22Rv1 (cell line): ENCODE results near the gene DSP.

Source experiments
- CTCF ChIP-seq: fragments of 450-650 bp; IDR thresholded peaks from 2 replicates; pipeline ENCODE4 v1.5.1; 2017; ENCODE audit warnings: mild to moderate bottlenecking
- ZFX ChIP-seq: fragments of 450-650 bp; IDR thresholded peaks from 2 replicates; pipeline ENCODE4 v1.6.1; 2017; ENCODE audit warnings: antibody characterized with exemption, borderline replicate concordance

- TF ChIP-seq CTCF (no peak), ZFX (no peak)
These were observed 89.3 kb downstream of the DSP start for GRCh38 chr6:7630792-7631191.
